Measurements from ENCODE around the gene FBXO21. TPM values are rescaled to one million over a fixed set of nuclear protein-coding genes. Genes with fewer than 3 reads are reported as not detected.
A peak's percentile ranks its signal among the peaks of the same experiment; 100 is the strongest.
"Not testable (repeated sequence)": the region's sequence is repeated elsewhere in the genome, so short reads cannot be mapped to it uniquely, and the experiment has no call there.

The FBXO21 gene
- total RNA-seq, 1 donor from 2014 or later: 32.0 TPM

DNA sequence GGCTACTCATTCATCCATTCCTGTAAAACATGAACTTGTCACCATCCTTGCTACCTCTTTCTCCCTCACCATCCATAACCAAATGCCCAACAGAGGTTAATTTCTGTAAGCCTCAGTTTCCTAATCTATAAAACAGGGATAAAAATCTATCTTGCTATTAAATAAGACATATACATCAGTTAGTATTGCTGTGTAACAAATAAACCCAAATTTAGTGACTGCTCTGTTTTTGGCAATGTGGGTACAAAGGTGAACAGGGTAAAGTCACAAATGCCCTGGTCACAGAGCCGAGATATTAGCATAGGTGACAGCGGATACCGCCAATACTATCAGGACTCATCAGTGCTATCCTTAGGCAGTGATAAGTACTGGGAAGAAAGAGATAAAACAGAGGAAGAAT lies 3.6 kb upstream of the FBXO21 start:
- FAIRE-seq: no peak
- H3K9ac ChIP-seq (ENCODE audit: low read length): no peak overlapping the region
- no peak overlapping the region for H3K4me3 ChIP-seq (ENCODE audit: insufficient read depth, low read depth, low read length)
- Mint-ChIP-seq H3K27ac (ENCODE audit: unreplicated experiment) (no peak overlapping the region), H3K4me1 (ENCODE audit: low read depth, unreplicated experiment) (peaks cover under 1% of the 10 kb centered on the region), H3K36me3 (ENCODE audit: low read depth, unreplicated experiment) (no peaks in the 10 kb centered on the region), H3K4me3 (ENCODE audit: unreplicated experiment) (no peak overlapping the region), H3K27me3 (ENCODE audit: low read depth, unreplicated experiment) (no peaks in the 10 kb centered on the region), H3K9me3 (ENCODE audit: unreplicated experiment) (no peaks in the 10 kb centered on the region)
- peaks cover 6% of the 10 kb centered on the region for H3K4me1 ChIP-seq (ENCODE audit: insufficient read depth, low read length)
- peaks cover 13% of the 10 kb centered on the region for H3K79me2 ChIP-seq (ENCODE audit: insufficient read depth, low read length)
- H3K27me3 ChIP-seq (ENCODE audit: insufficient read depth, low read length): no peaks in the 10 kb centered on the region
- no peaks in the 10 kb centered on the region for H3K9me3 ChIP-seq (ENCODE audit: insufficient read depth, low read depth, low read length)
- H2AFZ ChIP-seq (ENCODE audit: low read depth, low read length): no peak overlapping the region
- TF ChIP-seq, protein P1, sequence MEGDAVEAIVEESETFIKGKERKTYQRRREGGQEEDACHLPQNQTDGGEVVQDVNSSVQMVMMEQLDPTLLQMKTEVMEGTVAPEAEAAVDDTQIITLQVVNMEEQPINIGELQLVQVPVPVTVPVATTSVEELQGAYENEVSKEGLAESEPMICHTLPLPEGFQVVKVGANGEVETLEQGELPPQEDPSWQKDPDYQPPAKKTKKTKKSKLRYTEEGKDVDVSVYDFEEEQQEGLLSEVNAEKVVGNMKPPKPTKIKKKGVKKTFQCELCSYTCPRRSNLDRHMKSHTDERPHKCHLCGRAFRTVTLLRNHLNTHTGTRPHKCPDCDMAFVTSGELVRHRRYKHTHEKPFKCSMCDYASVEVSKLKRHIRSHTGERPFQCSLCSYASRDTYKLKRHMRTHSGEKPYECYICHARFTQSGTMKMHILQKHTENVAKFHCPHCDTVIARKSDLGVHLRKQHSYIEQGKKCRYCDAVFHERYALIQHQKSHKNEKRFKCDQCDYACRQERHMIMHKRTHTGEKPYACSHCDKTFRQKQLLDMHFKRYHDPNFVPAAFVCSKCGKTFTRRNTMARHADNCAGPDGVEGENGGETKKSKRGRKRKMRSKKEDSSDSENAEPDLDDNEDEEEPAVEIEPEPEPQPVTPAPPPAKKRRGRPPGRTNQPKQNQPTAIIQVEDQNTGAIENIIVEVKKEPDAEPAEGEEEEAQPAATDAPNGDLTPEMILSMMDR (IDR thresholded peaks at IDR 0.05; ENCODE audit: insufficient read depth, low read depth, low read length): no peak
- no peak for TF ChIP-seq EZH2 (IDR thresholded peaks at IDR 0.05; ENCODE audit: insufficient read depth, low read length)
- H3K4me2 ChIP-seq (ENCODE audit: low read length): no peak overlapping the region
- no peaks in the 10 kb centered on the region for H3K36me3 ChIP-seq (ENCODE audit: insufficient read depth, low read length)
- H3K27ac ChIP-seq (ENCODE audit: low read depth, low read length): no peak overlapping the region
- DNase-seq (ENCODE audit: low read depth): no peak
- H4K20me1 ChIP-seq (ENCODE audit: insufficient read depth, low read length): peaks cover 8% of the 10 kb centered on the region

DNA sequence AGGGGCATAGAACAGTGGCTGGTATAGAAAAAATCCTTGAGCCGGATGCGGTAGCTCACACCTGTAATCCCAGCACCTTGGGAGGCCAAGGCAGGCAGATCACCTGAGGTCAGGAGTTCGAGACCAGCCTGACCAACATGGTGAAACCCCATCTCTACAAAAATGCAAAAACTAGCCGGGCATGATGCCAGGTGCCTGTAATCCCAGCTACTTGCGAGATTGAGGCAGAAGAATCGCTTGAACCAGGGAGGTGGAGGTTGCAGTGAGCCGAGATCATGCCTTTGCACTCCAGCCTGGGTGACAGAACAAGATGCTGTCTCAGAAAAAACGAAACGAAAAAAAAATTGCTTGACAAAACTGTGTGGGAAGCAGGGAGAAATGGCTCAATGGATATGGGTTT lies 2.3 kb upstream of the FBXO21 start:
- H2AFZ ChIP-seq (ENCODE audit: low read depth, low read length); DNase-seq (ENCODE audit: low read depth); H3K4me2 ChIP-seq (ENCODE audit: low read length); H3K4me1 ChIP-seq (ENCODE audit: insufficient read depth, low read length); H3K9me3 Mint-ChIP-seq (ENCODE audit: unreplicated experiment); H3K9me3 ChIP-seq (ENCODE audit: insufficient read depth, low read depth, low read length); H3K4me3 ChIP-seq (ENCODE audit: insufficient read depth, low read depth, low read length); H3K36me3 Mint-ChIP-seq (ENCODE audit: low read depth, unreplicated experiment); H3K4me1 Mint-ChIP-seq (ENCODE audit: low read depth, unreplicated experiment); H3K27ac Mint-ChIP-seq (ENCODE audit: unreplicated experiment); H3K27me3 ChIP-seq (ENCODE audit: insufficient read depth, low read length); H3K27ac ChIP-seq (ENCODE audit: low read depth, low read length); H3K27me3 Mint-ChIP-seq (ENCODE audit: low read depth, unreplicated experiment); H3K36me3 ChIP-seq (ENCODE audit: insufficient read depth, low read length); H3K4me3 Mint-ChIP-seq (ENCODE audit: unreplicated experiment); H3K9ac ChIP-seq (ENCODE audit: low read length); FAIRE-seq: not testable (repeated sequence)
- Histone ChIP-seq H3K79me2 (ENCODE audit: insufficient read depth, low read length) (peaks cover 26% of the 10 kb centered on the region), H4K20me1 (ENCODE audit: insufficient read depth, low read length) (peaks cover 19% of the 10 kb centered on the region)

DNA sequence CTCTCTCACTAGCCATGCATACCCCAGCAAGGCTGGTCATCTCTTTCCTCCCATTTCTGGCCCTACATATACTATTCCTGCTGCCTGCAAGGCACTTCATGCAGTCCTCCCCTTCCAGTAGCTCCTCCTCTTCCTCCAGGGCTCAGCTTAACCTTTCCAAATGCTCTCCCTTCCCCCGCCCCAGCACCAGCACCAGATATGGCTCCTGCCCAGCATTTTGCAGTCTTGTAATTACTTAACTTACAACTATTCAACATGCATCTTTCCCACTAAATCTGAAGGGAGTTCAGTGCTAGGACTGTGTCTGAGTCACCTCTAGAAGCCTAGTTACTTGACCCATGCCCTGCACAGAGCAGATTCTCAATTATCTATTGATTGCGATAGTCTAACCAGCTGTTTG lies 1.8 kb upstream of the FBXO21 start:
- H3K79me2 ChIP-seq (ENCODE audit: insufficient read depth, low read length): peaks cover 28% of the 10 kb centered on the region
- peaks cover 9% of the 10 kb centered on the region for H3K4me1 ChIP-seq (ENCODE audit: insufficient read depth, low read length)
- no peak overlapping the region for H3K9ac ChIP-seq (ENCODE audit: low read length)
- H3K9me3 ChIP-seq (ENCODE audit: insufficient read depth, low read depth, low read length): no peaks in the 10 kb centered on the region
- H2AFZ ChIP-seq (ENCODE audit: low read depth, low read length): no peak overlapping the region
- Mint-ChIP-seq H3K4me1 (ENCODE audit: low read depth, unreplicated experiment) (peaks cover 2% of the 10 kb centered on the region), H3K36me3 (ENCODE audit: low read depth, unreplicated experiment) (no peaks in the 10 kb centered on the region), H3K4me3 (ENCODE audit: unreplicated experiment) (peak overlapping the region; percentile 11), H3K9me3 (ENCODE audit: unreplicated experiment) (no peaks in the 10 kb centered on the region), H3K27ac (ENCODE audit: unreplicated experiment) (no peak overlapping the region), H3K27me3 (ENCODE audit: low read depth, unreplicated experiment) (no peaks in the 10 kb centered on the region)
- DNase-seq (ENCODE audit: low read depth) (no peak), FAIRE-seq (no peak)
- no peaks in the 10 kb centered on the region for H3K36me3 ChIP-seq (ENCODE audit: insufficient read depth, low read length)
- H3K27me3 ChIP-seq (ENCODE audit: insufficient read depth, low read length): no peaks in the 10 kb centered on the region
- TF ChIP-seq, protein P1 (IDR thresholded peaks at IDR 0.05; ENCODE audit: insufficient read depth, low read depth, low read length): no peak
- TF ChIP-seq EZH2 (IDR thresholded peaks at IDR 0.05; ENCODE audit: insufficient read depth, low read length): no peak
- no peak overlapping the region for H3K27ac ChIP-seq (ENCODE audit: low read depth, low read length)
- H3K4me3 ChIP-seq (ENCODE audit: insufficient read depth, low read depth, low read length): no peak overlapping the region
- peaks cover 21% of the 10 kb centered on the region for H4K20me1 ChIP-seq (ENCODE audit: insufficient read depth, low read length)
- no peak overlapping the region for H3K4me2 ChIP-seq (ENCODE audit: low read length)

Data from astrocyte (in vitro differentiated cells and primary cell).